Neural cell (in vitro differentiated cells): ENCODE data around the gene HEPACAM2. TPM values are rescaled to one million over a fixed set of nuclear protein-coding genes. Genes with fewer than 3 reads are reported as not detected.

Source experiments
- H2AFZ ChIP-seq: fragments of 200-600, 300-800 bp; sonication (generic), shearing (Covaris generic); 2 replicates; pipeline ENCODE4 v1.6.0; 2014; ENCODE audit warnings: low read depth, mild to moderate bottlenecking, antibody characterized with exemption, low read length, moderate library complexity
- H3F3A ChIP-seq: fragments of 200-600 bp; shearing (Covaris generic); 2 replicates; pipeline ENCODE4 v1.6.1; 2016; ENCODE audit warnings: mild to moderate bottlenecking, moderate library complexity, mixed read lengths, antibody characterized with exemption, low read length; ENCODE audit not compliant: insufficient read depth, poor library complexity, severe bottlenecking
- H3K27ac ChIP-seq: fragments of 200-600, 300-800 bp; sonication (generic), shearing (Covaris generic); 2 replicates; pipeline ENCODE4 v1.5.1; 2014; ENCODE audit warnings: mild to moderate bottlenecking, low read length, moderate library complexity
- H3K27me3 ChIP-seq: fragments of 300-800, 200-600 bp; sonication (generic), shearing (Covaris generic); 2 replicates; pipeline ENCODE4 v1.6.0; 2014; ENCODE audit warnings: mild to moderate bottlenecking, low read depth, low read length, moderate library complexity; ENCODE audit not compliant: insufficient read depth
- H3K36me3 ChIP-seq: fragments of 300-800, 200-600 bp; sonication (generic), shearing (Covaris generic); 2 replicates; pipeline ENCODE4 v1.5.1; 2014; ENCODE audit warnings: mild to moderate bottlenecking, antibody characterized with exemption, low read length, moderate library complexity; ENCODE audit not compliant: insufficient read depth
- H3K4me2 ChIP-seq: fragments of 300-800, 200-600 bp; sonication (generic), shearing (Covaris generic); 2 replicates; pipeline ENCODE4 v1.6.0; 2014; ENCODE audit warnings: mild to moderate bottlenecking, low read length
- H3K4me3 ChIP-seq: fragments of 300-800, 200-600 bp; sonication (generic), shearing (Covaris generic); 2 replicates; pipeline ENCODE4 v1.5.1; 2014; ENCODE audit warnings: mild to moderate bottlenecking, low read length, moderate library complexity
- H3K79me2 ChIP-seq: fragments of 200-600 bp; shearing (Covaris generic); replicated peaks from 2 replicates; pipeline ENCODE4 v1.6.0; 2014; ENCODE audit warnings: mild to moderate bottlenecking, low read length, moderate library complexity; ENCODE audit not compliant: insufficient read depth
- H3K9ac ChIP-seq: fragments of 300-800, 200-600 bp; sonication (generic), shearing (Covaris generic); 2 replicates; pipeline ENCODE4 v1.6.1; 2016; ENCODE audit warnings: mild to moderate bottlenecking, low read length, mixed read lengths
- H3K9me2 ChIP-seq: fragments of 200-600 bp; shearing (Covaris generic); 2 replicates; pipeline ENCODE4 v1.6.1; 2016; ENCODE audit warnings: mild to moderate bottlenecking, low read length, mixed read lengths; ENCODE audit not compliant: insufficient read depth
- H3K9me3 ChIP-seq: fragments of 200-600, 300-800 bp; sonication (generic), shearing (Covaris generic); 2 replicates; pipeline ENCODE4 v1.6.1; 2016; ENCODE audit warnings: mild to moderate bottlenecking, mixed run types, low read length, moderate library complexity, mixed read lengths
- H4K20me1 ChIP-seq: fragments of 200-600 bp; shearing (Covaris generic); 2 replicates; pipeline ENCODE4 v1.6.1; 2016; ENCODE audit warnings: mild to moderate bottlenecking, mixed run types; ENCODE audit not compliant: insufficient read depth
- CTCF ChIP-seq: fragments of 450-650 bp; IDR thresholded peaks from 2 replicates; pipeline ENCODE4 v1.5.1; 2014; ENCODE audit warnings: antibody characterized with exemption, mild to moderate bottlenecking, moderate library complexity; ENCODE audit not compliant: poor library complexity, severe bottlenecking
- EP300 ChIP-seq: fragments of 450-650 bp; conservative IDR thresholded peaks from 2 replicates; pipeline ENCODE4 v1.6.1; 2014; ENCODE audit warnings: antibody characterized with exemption, mild to moderate bottlenecking, moderate library complexity; ENCODE audit not compliant: poor library complexity, severe bottlenecking
- EZH2 ChIP-seq: fragments of 200-600, 300-800 bp; shearing (Covaris generic), sonication (generic); IDR thresholded peaks from 2 replicates; pipeline ENCODE4 v1.6.1; 2014; ENCODE audit warnings: antibody characterized with exemption, low read length, borderline replicate concordance, mild to moderate bottlenecking; ENCODE audit not compliant: insufficient read depth, poor library complexity, severe bottlenecking
- MXI1 ChIP-seq: fragments of 450-650 bp; conservative IDR thresholded peaks from 2 replicates; pipeline ENCODE4 v1.6.1; 2014; ENCODE audit warnings: antibody characterized with exemption, mild to moderate bottlenecking; ENCODE audit not compliant: poor library complexity, severe bottlenecking
- POLR2AphosphoS5 ChIP-seq: IDR thresholded peaks from 2 replicates; pipeline ENCODE4 v1.6.1; 2012
- RAD21 ChIP-seq: fragments of 450-650 bp; conservative IDR thresholded peaks from 2 replicates; pipeline ENCODE4 v1.6.1; 2014; ENCODE audit warnings: antibody characterized with exemption, mild to moderate bottlenecking, moderate library complexity
- REST ChIP-seq: IDR thresholded peaks from 2 replicates; pipeline ENCODE4 v1.6.1; 2012; ENCODE audit warnings: borderline replicate concordance
- SMC3 ChIP-seq: fragments of 450-650 bp; conservative IDR thresholded peaks from 2 replicates; pipeline ENCODE4 v1.6.1; 2014; ENCODE audit warnings: antibody characterized with exemption, mild to moderate bottlenecking, moderate library complexity; ENCODE audit not compliant: poor library complexity
- TAF1 ChIP-seq: IDR thresholded peaks from 2 replicates; pipeline ENCODE4 v1.6.1; 2012; ENCODE audit warnings: low read depth
- polyA minus RNA-seq: library from RNA; depleted of rRNA, polyadenylated mRNA; stranded (reverse); fragments of >200 nt; gene quantifications from 2 replicates; pipeline ENCODE4 v1.2.3, GENCODE V29; 2014
- polyA plus RNA-seq: library from polyadenylated mRNA; depleted of rRNA; stranded (reverse); fragments of >200 nt; gene quantifications from 2 replicates; pipeline ENCODE4 v1.2.3, GENCODE V29; 2014

HEPACAM2 gene
- polyA plus RNA-seq (0.24 and 0.35 TPM in 2 replicates), polyA minus RNA-seq (0.73 TPM in 1 of 2 replicates, not detected in the other)

- H2AFZ ChIP-seq, result no peak within 1 kb of the TSS
- H3K27ac ChIP-seq, result no peak within 1 kb of the TSS
- TF ChIP-seq POLR2AphosphoS5 (no peak), REST (no peak), EZH2 (no peak), MXI1 (no peak), CTCF (no peak), EP300 (no peak), SMC3 (no peak), TAF1 (no peak), RAD21 (no peak)
- no peaks in the 10 kb centered on the region for H3K9me2 ChIP-seq
- H3K36me3 ChIP-seq, result no peaks in the 10 kb centered on the region
- no peak within 1 kb of the TSS for H3K4me3 ChIP-seq
- no peak within 1 kb of the TSS for H3K4me2 ChIP-seq
- peaks cover 9% of the 10 kb centered on the region for H3K27me3 ChIP-seq
- H3K9ac ChIP-seq, result no peak within 1 kb of the TSS
- no peaks in the 10 kb centered on the region for H3F3A ChIP-seq
- no peaks in the 10 kb centered on the region for H4K20me1 ChIP-seq
- H3K79me2 ChIP-seq, result no peaks in the 10 kb centered on the region
- no peaks in the 10 kb centered on the region for H3K9me3 ChIP-seq
Observed at GRCh38 chr7:93226310-93226709, at the start of gene HEPACAM2. TSS of gene HEPACAM2 (minus strand) at chr7:93226469.

DNA sequence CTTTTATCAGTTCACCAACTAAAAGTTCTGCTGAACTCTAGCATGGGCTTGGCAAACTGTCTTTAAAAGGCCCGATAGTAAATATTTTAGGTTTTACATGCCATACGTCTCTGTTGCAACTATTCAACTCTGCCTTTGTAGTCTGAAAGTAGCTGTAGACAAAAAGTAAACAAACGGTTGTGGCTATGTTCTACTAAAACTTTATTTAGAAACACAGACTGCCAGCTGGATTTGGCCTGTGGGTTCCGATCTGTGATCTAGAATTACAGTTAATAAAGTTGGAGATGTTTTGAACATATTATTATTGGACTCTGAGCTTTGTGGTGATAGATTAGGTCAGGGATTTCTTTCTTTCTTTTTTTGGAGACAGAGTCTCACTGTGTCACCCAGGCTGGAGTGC is 39.0 kb upstream of the HEPACAM2 start:
- no peaks in the 10 kb centered on the region for H4K20me1 ChIP-seq
- H3K36me3 ChIP-seq, result no peaks in the 10 kb centered on the region
- no peaks in the 10 kb centered on the region for H3K9me3 ChIP-seq
- no peak overlapping the region for H3K4me2 ChIP-seq
- no peak overlapping the region for H3K9ac ChIP-seq
- TF ChIP-seq MXI1 (no peak), TAF1 (no peak), EP300 (no peak), POLR2AphosphoS5 (no peak), EZH2 (no peak), RAD21 (no peak), SMC3 (no peak), CTCF (no peak), REST (no peak)
- H3K9me2 ChIP-seq, result no peaks in the 10 kb centered on the region
- H3F3A ChIP-seq, result no peaks in the 10 kb centered on the region
- H3K4me3 ChIP-seq, result no peak overlapping the region
- H3K79me2 ChIP-seq, result no peaks in the 10 kb centered on the region
- no peak overlapping the region for H3K27ac ChIP-seq
- H3K27me3 ChIP-seq, result no peaks in the 10 kb centered on the region
- no peak overlapping the region for H2AFZ ChIP-seq
